Measurements from ENCODE around the gene NUDT14.

Gene NUDT14

GRCh38 chr14:105195051-105195450 is 13.9 kb upstream of the NUDT14 start:
- TF ChIP-seq CTCF (IDR thresholded peaks at IDR 0.05; ENCODE audit: low read depth, low read length, missing control alignments): no peak
- DNase-seq (ENCODE audit: extremely low read depth, low read depth): no peak

GRCh38 chr14:105193916-105194782 is 13.0 kb upstream of the NUDT14 start:
- no peak overlapping the region for H3K4me3 ChIP-seq (replicated peaks; ENCODE audit: low read depth, low read length)
- DNase-seq (ENCODE audit: extremely low read depth, low read depth): no peak
- TF ChIP-seq CTCF (IDR thresholded peaks at IDR 0.05; ENCODE audit: low read depth, low read length, missing control alignments): no peak

More at GRCh38 chr14:105195051-105195450, 13.9 kb upstream of the NUDT14 start:
- H3K4me3 ChIP-seq (replicated peaks; ENCODE audit: low read depth, low read length): no peak overlapping the region

- DNase-seq (ENCODE audit: extremely low read depth, low read depth): no peak
- H3K4me3 ChIP-seq (replicated peaks; ENCODE audit: low read depth, low read length): no peak overlapping the region
- no peak for TF ChIP-seq CTCF (IDR thresholded peaks at IDR 0.05; ENCODE audit: low read depth, low read length, missing control alignments)
Measured at GRCh38 chr14:105192866-105193731, 12.0 kb upstream of the NUDT14 start.

- DNase-seq (ENCODE audit: extremely low read depth, low read depth): no peak
- TF ChIP-seq CTCF (IDR thresholded peaks at IDR 0.05; ENCODE audit: low read depth, low read length, missing control alignments): no peak
- no peak overlapping the region for H3K4me3 ChIP-seq (replicated peaks; ENCODE audit: low read depth, low read length)
Measured at GRCh38 chr14:105187935-105188524, 6.9 kb upstream of the NUDT14 start.

- DNase-seq (ENCODE audit: extremely low read depth, low read depth): no peak
Measured at GRCh38 chr14:105187116-105187515, 6.0 kb upstream of the NUDT14 start.

More at GRCh38 chr14:105187116-105187515, 6.0 kb upstream of the NUDT14 start:
- no peak for TF ChIP-seq CTCF (IDR thresholded peaks at IDR 0.05; ENCODE audit: low read depth, low read length, missing control alignments)
- H3K4me3 ChIP-seq (replicated peaks; ENCODE audit: low read depth, low read length): no peak overlapping the region

All from HFF-Myc (cell line).